Neural progenitor cell (in vitro differentiated cells): ENCODE measurements around the gene TOP2B.

Source experiments
- CTCF ChIP-seq: fragments of 200-600 bp; sonication (generic); IDR thresholded peaks from 2 replicates; pipeline ENCODE4 v1.5.1; 2017; ENCODE audit warnings: antibody characterized with exemption, mild to moderate bottlenecking
- EZH2 ChIP-seq: fragments of 200-600 bp; sonication (generic); IDR thresholded peaks from 2 replicates; pipeline ENCODE4 v1.6.1; 2017; ENCODE audit warnings: antibody characterized with exemption, mild to moderate bottlenecking, moderate library complexity
- EZH2phosphoT487 ChIP-seq: fragments of 200-600 bp; sonication (generic); IDR thresholded peaks from 2 replicates; pipeline ENCODE4 v1.6.1; 2017; ENCODE audit warnings: antibody characterized with exemption

- TF ChIP-seq CTCF (no peak), EZH2phosphoT487 (no peak), EZH2 (no peak)
These were observed 96.7 kb downstream of the TOP2B start for GRCh38 chr3:25567806-25568524.
